WTC11 (cell line): ENCODE measurements around the gene POM121L2. TPM values are rescaled to one million over a fixed set of nuclear protein-coding genes. Genes with fewer than 3 reads are reported as not detected.

Experiments
- ATAC-seq: fragments of 200-7000 bp; cut with Tn5 transposase; 2 replicates; pipeline ENCODE4 v1.10.0; 2021; ENCODE audit warnings: mild to moderate bottlenecking, moderate library complexity
- CTCF ChIA-PET: fragments of 300-600 bp; sonication (Branson Sonifier 250); formaldehyde crosslinking; loops from one replicate; lab custom pipeline; 2021; ENCODE audit warnings: antibody characterized with exemption; lab: Charles Lee
- POLR2A ChIA-PET: fragments of 350-600 bp; sonication (Branson Sonifier 250); formaldehyde crosslinking; loops from one replicate; lab custom pipeline; 2021; ENCODE audit warnings: antibody characterized with exemption; lab: Charles Lee
- DNase-seq: peaks from one replicate; pipeline ENCODE4 v3.0.0; 2021; ENCODE audit warnings: low spot score
- H3K27ac Mint-ChIP-seq: 2 replicates; pipeline ENCODE4 v1.8.0; 2021; ENCODE audit warnings: mixed read lengths
- H3K27me3 Mint-ChIP-seq: 2 replicates; pipeline ENCODE4 v1.8.0; 2021; ENCODE audit warnings: low read depth, mild to moderate bottlenecking, moderate library complexity, mixed read lengths
- H3K36me3 Mint-ChIP-seq: 2 replicates; pipeline ENCODE4 v1.8.0; 2021; ENCODE audit warnings: mixed read lengths
- H3K4me1 Mint-ChIP-seq: 2 replicates; pipeline ENCODE4 v1.8.0; 2022; ENCODE audit warnings: mixed read lengths
- H3K4me3 Mint-ChIP-seq: 2 replicates; pipeline ENCODE4 v1.8.0; 2021; ENCODE audit warnings: mild to moderate bottlenecking, moderate library complexity, mixed read lengths
- H3K9me3 Mint-ChIP-seq: 2 replicates; pipeline ENCODE4 v1.8.0; 2021; ENCODE audit warnings: mixed read lengths
- ETV6 ChIP-seq: sonication (generic); formaldehyde crosslinking; IDR thresholded peaks from 2 replicates; pipeline ENCODE4 v1.8.1; 2022; ENCODE audit warnings: mild to moderate bottlenecking, missing genetic modification reagents
- JUN ChIP-seq: sonication (generic); formaldehyde crosslinking; IDR thresholded peaks from 2 replicates; pipeline ENCODE4 v1.8.0; 2023; ENCODE audit warnings: mild to moderate bottlenecking, missing genetic modification reagents
- TEAD1 ChIP-seq: sonication (generic); formaldehyde crosslinking; IDR thresholded peaks from 2 replicates; pipeline ENCODE4 v1.8.0; 2022; ENCODE audit warnings: mild to moderate bottlenecking, missing genetic modification reagents
- total RNA-seq: library from RNA; stranded (reverse); gene quantifications from 3 replicates; pipeline ENCODE4 v1.2.3, GENCODE V29; 2021
- TF ChIP-seq, protein P1 (sequence below): sonication (generic); formaldehyde crosslinking; IDR thresholded peaks from 2 replicates; pipeline ENCODE4 v1.8.1; 2022; ENCODE audit warnings: mild to moderate bottlenecking, missing genetic modification reagents, moderate library complexity, borderline replicate concordance
- TF ChIP-seq, protein P2 (sequence below): sonication (generic); formaldehyde crosslinking; IDR thresholded peaks from 2 replicates; pipeline ENCODE4 v1.8.0; 2022; ENCODE audit warnings: mild to moderate bottlenecking, missing genetic modification reagents
- TF ChIP-seq, protein P3 (sequence below): sonication (generic); formaldehyde crosslinking; IDR thresholded peaks from 2 replicates; pipeline ENCODE4 v1.8.0; 2022; ENCODE audit warnings: mild to moderate bottlenecking, missing genetic modification reagents
- TF ChIP-seq, protein P4 (sequence below): sonication (generic); formaldehyde crosslinking; IDR thresholded peaks from 2 replicates; pipeline ENCODE4 v1.8.1; 2023; ENCODE audit warnings: mild to moderate bottlenecking, missing genetic modification reagents, moderate library complexity
- TF ChIP-seq, protein P5 (sequence below): sonication (generic); formaldehyde crosslinking; IDR thresholded peaks from 2 replicates; pipeline ENCODE4 v1.8.1; 2023; ENCODE audit warnings: mild to moderate bottlenecking, moderate library complexity, missing genetic modification reagents
- TF ChIP-seq, protein P6 (sequence below): fragments of 250-450 bp; sonication (Bioruptor Pico); IDR thresholded peaks from 2 replicates; pipeline ENCODE4 v2.1.2; 2022; ENCODE audit warnings: mild to moderate bottlenecking, moderate library complexity
- TF ChIP-seq, protein P7 (sequence below): sonication (generic); formaldehyde crosslinking; IDR thresholded peaks from 2 replicates; pipeline ENCODE4 v1.8.1; 2022; ENCODE audit warnings: missing genetic modification reagents, borderline replicate concordance

POM121L2 gene
- total RNA-seq, 1 experiment from 2014 or later: 0.13 TPM

DNA sequence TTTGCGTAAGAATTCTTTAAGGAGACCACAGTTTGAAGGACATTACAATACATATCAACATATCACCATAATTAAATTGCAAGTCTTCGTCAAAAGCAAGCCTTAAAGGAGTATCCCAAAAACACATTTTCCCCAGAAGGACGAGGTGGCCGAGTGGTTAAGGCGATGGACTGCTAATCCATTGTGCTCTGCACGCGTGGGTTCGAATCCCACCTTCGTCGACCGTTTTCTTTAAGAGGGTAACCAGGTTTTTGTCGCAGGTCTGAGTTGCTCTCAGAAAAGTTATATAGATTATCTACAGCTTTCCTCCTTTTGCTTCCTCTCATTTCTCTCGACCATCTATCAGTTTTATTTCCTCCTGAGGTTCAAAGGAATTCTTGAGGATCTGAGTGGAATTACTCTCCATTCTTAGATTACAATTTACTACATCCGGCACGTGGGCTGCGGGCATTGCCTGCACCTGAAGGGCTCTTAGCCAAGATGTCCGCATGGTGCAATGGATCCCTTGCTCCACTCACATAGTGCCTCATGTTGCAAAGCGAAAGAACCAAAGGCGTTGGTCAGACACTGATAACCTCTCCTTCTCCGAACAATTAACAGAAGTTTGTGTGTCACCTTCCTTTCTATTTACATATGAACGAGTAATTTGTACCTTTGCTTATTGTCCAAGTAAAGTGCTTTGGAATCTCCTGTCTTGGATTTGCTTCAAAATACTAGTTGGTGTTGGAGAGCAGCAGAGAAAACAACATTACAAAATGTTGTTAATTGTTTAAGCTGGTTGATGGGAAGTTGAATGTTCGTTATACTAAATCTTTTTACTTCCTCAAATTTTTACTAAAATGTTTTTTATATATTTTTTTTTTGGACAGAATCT lies 14.0 kb downstream of the POM121L2 start:
- Mint-ChIP-seq H3K27me3 (peaks cover 10% of the 10 kb centered on the region; the same call in 1 of the 2 replicates), H3K27ac (no peak overlapping the region), H3K9me3 (no peaks in the 10 kb centered on the region), H3K4me1 (peaks cover 42% of the 10 kb centered on the region), H3K36me3 (no peaks in the 10 kb centered on the region), H3K4me3 (peak overlapping the region; percentile 93)
- DNase-seq: peak; percentile 80
- CTCF ChIA-PET: interaction anchor here (0.6 to 1.2 kb wide), 2 partner anchors 76 to 120 kb away, joined by 3 to 8 read pairs; no protein-coding TSS in a partner anchor
- peak; percentile 21 for ATAC-seq
- POLR2A ChIA-PET: interaction anchor here (0.8 kb wide), 1 partner anchor 59 kb away, joined by 4 read pairs; no protein-coding TSS in a partner anchor
- TF ChIP-seq, protein P1, sequence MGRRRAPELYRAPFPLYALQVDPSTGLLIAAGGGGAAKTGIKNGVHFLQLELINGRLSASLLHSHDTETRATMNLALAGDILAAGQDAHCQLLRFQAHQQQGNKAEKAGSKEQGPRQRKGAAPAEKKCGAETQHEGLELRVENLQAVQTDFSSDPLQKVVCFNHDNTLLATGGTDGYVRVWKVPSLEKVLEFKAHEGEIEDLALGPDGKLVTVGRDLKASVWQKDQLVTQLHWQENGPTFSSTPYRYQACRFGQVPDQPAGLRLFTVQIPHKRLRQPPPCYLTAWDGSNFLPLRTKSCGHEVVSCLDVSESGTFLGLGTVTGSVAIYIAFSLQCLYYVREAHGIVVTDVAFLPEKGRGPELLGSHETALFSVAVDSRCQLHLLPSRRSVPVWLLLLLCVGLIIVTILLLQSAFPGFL (CRISPR knock-in tag): no peak
- TF ChIP-seq TEAD1 (0 out of 2 replicates have a peak, but pooled peaks have one; percentile 62), ETV6 (CRISPR knock-in tag) (0 out of 2 replicates have a peak, but pooled peaks have one; percentile 41), JUN (CRISPR knock-in tag) (no peak)
- TF ChIP-seq, protein P2, sequence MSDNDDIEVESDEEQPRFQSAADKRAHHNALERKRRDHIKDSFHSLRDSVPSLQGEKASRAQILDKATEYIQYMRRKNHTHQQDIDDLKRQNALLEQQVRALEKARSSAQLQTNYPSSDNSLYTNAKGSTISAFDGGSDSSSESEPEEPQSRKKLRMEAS (CRISPR knock-in tag): peak; percentile 83
- TF ChIP-seq, protein P3, sequence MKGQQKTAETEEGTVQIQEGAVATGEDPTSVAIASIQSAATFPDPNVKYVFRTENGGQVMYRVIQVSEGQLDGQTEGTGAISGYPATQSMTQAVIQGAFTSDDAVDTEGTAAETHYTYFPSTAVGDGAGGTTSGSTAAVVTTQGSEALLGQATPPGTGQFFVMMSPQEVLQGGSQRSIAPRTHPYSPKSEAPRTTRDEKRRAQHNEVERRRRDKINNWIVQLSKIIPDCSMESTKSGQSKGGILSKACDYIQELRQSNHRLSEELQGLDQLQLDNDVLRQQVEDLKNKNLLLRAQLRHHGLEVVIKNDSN (CRISPR knock-in tag): peak; percentile 53; the same call in 1 of the 2 replicates
- TF ChIP-seq, protein P4, sequence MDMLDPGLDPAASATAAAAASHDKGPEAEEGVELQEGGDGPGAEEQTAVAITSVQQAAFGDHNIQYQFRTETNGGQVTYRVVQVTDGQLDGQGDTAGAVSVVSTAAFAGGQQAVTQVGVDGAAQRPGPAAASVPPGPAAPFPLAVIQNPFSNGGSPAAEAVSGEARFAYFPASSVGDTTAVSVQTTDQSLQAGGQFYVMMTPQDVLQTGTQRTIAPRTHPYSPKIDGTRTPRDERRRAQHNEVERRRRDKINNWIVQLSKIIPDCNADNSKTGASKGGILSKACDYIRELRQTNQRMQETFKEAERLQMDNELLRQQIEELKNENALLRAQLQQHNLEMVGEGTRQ: peak; percentile 61
- TF ChIP-seq, protein P5, sequence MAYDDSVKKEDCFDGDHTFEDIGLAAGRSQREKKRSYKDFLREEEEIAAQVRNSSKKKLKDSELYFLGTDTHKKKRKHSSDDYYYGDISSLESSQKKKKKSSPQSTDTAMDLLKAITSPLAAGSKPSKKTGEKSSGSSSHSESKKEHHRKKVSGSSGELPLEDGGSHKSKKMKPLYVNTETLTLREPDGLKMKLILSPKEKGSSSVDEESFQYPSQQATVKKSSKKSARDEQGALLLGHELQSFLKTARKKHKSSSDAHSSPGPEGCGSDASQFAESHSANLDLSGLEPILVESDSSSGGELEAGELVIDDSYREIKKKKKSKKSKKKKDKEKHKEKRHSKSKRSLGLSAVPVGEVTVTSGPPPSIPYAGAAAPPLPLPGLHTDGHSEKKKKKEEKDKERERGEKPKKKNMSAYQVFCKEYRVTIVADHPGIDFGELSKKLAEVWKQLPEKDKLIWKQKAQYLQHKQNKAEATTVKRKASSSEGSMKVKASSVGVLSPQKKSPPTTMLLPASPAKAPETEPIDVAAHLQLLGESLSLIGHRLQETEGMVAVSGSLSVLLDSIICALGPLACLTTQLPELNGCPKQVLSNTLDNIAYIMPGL (CRISPR knock-in tag): peak; percentile 83; the same call in 1 of the 2 replicates

DNA sequence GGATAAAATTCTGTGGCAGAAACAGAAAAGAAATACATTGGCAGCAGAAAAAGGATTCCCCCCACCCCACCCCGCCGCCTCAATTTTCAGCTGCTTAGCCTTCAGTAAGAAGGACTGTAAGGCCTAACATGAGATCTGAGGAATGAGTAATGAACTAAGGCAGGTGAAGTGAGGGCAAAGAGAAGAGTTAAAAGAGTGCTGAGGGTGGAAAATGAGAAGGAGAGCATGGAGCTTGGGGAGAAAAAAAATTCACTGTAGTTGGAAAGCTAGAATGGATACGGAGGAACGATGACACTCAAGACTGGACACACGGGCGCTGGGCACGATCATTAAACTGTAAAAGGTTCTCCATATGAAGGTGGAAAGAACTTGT lies 14.6 kb downstream of the POM121L2 start:
- H3K27me3 Mint-ChIP-seq: peaks cover 10% of the 10 kb centered on the region; the same call in 1 of the 2 replicates
- POLR2A ChIA-PET: interaction anchor here (0.8 kb wide), 1 partner anchor 59 kb away, joined by 4 read pairs; no protein-coding TSS in a partner anchor

More for the DNA sequence above, 14.6 kb downstream of the POM121L2 start:
- CTCF ChIA-PET: interaction anchor here (0.6 to 1.2 kb wide), 2 partner anchors 76 to 120 kb away, joined by 3 to 8 read pairs; no protein-coding TSS in a partner anchor
- Mint-ChIP-seq H3K4me3 (peak overlapping the region; percentile 93), H3K27ac (peak overlapping the region; percentile 5; the same call in 1 of the 2 replicates), H3K36me3 (no peaks in the 10 kb centered on the region), H3K4me1 (peaks cover 38% of the 10 kb centered on the region), H3K9me3 (no peaks in the 10 kb centered on the region)
- ATAC-seq: no peak
- DNase-seq: no peak
- TF ChIP-seq, protein P6, sequence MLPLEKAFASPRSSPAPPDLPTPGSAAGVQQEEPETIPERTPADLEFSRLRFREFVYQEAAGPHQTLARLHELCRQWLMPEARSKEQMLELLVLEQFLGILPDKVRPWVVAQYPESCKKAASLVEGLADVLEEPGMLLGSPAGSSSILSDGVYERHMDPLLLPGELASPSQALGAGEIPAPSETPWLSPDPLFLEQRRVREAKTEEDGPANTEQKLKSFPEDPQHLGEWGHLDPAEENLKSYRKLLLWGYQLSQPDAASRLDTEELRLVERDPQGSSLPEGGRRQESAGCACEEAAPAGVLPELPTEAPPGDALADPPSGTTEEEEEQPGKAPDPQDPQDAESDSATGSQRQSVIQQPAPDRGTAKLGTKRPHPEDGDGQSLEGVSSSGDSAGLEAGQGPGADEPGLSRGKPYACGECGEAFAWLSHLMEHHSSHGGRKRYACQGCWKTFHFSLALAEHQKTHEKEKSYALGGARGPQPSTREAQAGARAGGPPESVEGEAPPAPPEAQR (CRISPR knock-in tag): no peak
- TF ChIP-seq, protein P7, sequence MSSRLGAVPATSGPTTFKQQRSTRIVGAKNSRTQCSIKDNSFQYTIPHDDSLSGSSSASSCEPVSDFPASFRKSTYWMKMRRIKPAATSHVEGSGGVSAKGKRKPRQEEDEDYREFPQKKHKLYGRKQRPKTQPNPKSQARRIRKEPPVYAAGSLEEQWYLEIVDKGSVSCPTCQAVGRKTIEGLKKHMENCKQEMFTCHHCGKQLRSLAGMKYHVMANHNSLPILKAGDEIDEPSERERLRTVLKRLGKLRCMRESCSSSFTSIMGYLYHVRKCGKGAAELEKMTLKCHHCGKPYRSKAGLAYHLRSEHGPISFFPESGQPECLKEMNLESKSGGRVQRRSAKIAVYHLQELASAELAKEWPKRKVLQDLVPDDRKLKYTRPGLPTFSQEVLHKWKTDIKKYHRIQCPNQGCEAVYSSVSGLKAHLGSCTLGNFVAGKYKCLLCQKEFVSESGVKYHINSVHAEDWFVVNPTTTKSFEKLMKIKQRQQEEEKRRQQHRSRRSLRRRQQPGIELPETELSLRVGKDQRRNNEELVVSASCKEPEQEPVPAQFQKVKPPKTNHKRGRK: 0 out of 2 replicates have a peak, but pooled peaks have one; percentile 71
